Neuronal stem cell (in vitro differentiated cells): ENCODE data around the gene ANTXR2.

Experiments
- DNase-seq: peaks from one replicate; pipeline ENCODE4 v3.0.0-alpha.2; 2013; ENCODE audit warnings: low spot score
- H2AFZ ChIP-seq: one replicate; pipeline ENCODE4 v1.6.1; 2013; ENCODE audit warnings: mild to moderate bottlenecking, low read length, inconsistent platforms
- H2AK5ac ChIP-seq: 2 replicates; pipeline ENCODE4 v1.6.1; 2013; ENCODE audit warnings: low read depth, mild to moderate bottlenecking, inconsistent platforms, low read length, moderate library complexity, mixed read lengths
- H2BK120ac ChIP-seq: 2 replicates; pipeline ENCODE4 v1.6.1; 2013; ENCODE audit warnings: low read depth, mild to moderate bottlenecking, inconsistent platforms, low read length, moderate library complexity, mixed read lengths
- H2BK12ac ChIP-seq: one replicate; pipeline ENCODE4 v1.6.1; 2013; ENCODE audit warnings: low read length, inconsistent platforms
- H2BK15ac ChIP-seq: 2 replicates; pipeline ENCODE4 v1.6.1; 2013; ENCODE audit warnings: mild to moderate bottlenecking, low read length, inconsistent platforms, mixed read lengths
- H2BK5ac ChIP-seq: one replicate; pipeline ENCODE4 v1.6.1; 2013; ENCODE audit warnings: inconsistent platforms, mild to moderate bottlenecking, low read length, moderate library complexity
- H3K14ac ChIP-seq: one replicate; pipeline ENCODE4 v1.6.1; 2013; ENCODE audit warnings: low read length, inconsistent platforms
- H3K18ac ChIP-seq: 2 replicates; pipeline ENCODE4 v1.6.1; 2013; ENCODE audit warnings: low read length, inconsistent platforms
- H3K23ac ChIP-seq: 2 replicates; pipeline ENCODE4 v1.6.1; 2013; ENCODE audit warnings: low read depth, mild to moderate bottlenecking, mixed read lengths, low read length, inconsistent platforms; ENCODE audit not compliant: poor library complexity
- H3K27ac ChIP-seq: replicated peaks from 3 replicates; pipeline ENCODE4 v1.5.1; 2013; ENCODE audit warnings: low read length, inconsistent platforms
- H3K27me3 ChIP-seq, 3 experiments: 2 replicates each; pipeline ENCODE4 v1.6.1; 2013; ENCODE audit warnings: low read length in 3 of 3, mild to moderate bottlenecking in 2 of 3, inconsistent platforms in 1 of 3, low read depth in 1 of 3, mixed read lengths in 1 of 3, moderate library complexity in 1 of 3; ENCODE audit not compliant: control insufficient read depth in 3 of 3, insufficient read depth in 3 of 3
- H3K36me3 ChIP-seq, 2 donors: replicated peaks in 1 of 2; 2 replicates each; pipeline ENCODE4 v1.6.1; 2013; ENCODE audit warnings: low read length in 2 of 2; ENCODE audit not compliant: control insufficient read depth in 2 of 2, insufficient read depth in 2 of 2
- H3K4ac ChIP-seq: 2 replicates; pipeline ENCODE4 v1.6.1; 2013; ENCODE audit warnings: inconsistent platforms, mild to moderate bottlenecking, low read length, moderate library complexity
- H3K4me1 ChIP-seq, 2 donors: 1 replicate in 1 of 2; 2 replicates in 1 of 2; pipeline ENCODE4 v1.6.1; 2013; ENCODE audit warnings: low read length in 2 of 2, low read depth in 1 of 2; ENCODE audit not compliant: control insufficient read depth in 2 of 2, insufficient read depth in 1 of 2
- H3K4me2 ChIP-seq: one replicate; pipeline ENCODE4 v1.6.1; 2013; ENCODE audit warnings: mild to moderate bottlenecking, low read length, inconsistent platforms; ENCODE audit not compliant: insufficient read depth, poor library complexity, severe bottlenecking
- H3K4me3 ChIP-seq, 2 donors: 2 replicates each; pipeline ENCODE4 v1.5.1; 2013; ENCODE audit warnings: low read length in 2 of 2, mild to moderate bottlenecking in 2 of 2, inconsistent platforms in 1 of 2, moderate library complexity in 1 of 2
- H3K79me1 ChIP-seq: one replicate; pipeline ENCODE4 v1.6.1; 2013; ENCODE audit warnings: low read depth, mild to moderate bottlenecking, inconsistent platforms, low read length, moderate library complexity
- H3K9ac ChIP-seq: one replicate; pipeline ENCODE4 v1.6.1; 2013; ENCODE audit warnings: mild to moderate bottlenecking, low read depth, low read length, inconsistent platforms; ENCODE audit not compliant: poor library complexity
- H3K9me3 ChIP-seq, 2 donors: replicated peaks in 1 of 2; 2 replicates each; pipeline versions ENCODE3 to v1.6.1; 2013; ENCODE audit warnings: low read length in 2 of 2, mild to moderate bottlenecking in 2 of 2, inconsistent platforms in 1 of 2, low read depth in 1 of 2, mixed read lengths in 1 of 2, moderate library complexity in 1 of 2; ENCODE audit not compliant: control insufficient read depth in 2 of 2, insufficient read depth in 1 of 2
- H4K8ac ChIP-seq: one replicate; pipeline ENCODE4 v1.6.1; 2013; ENCODE audit warnings: low read depth, mild to moderate bottlenecking, inconsistent platforms, low read length, moderate library complexity
- H4K91ac ChIP-seq: one replicate; pipeline ENCODE4 v1.6.1; 2013; ENCODE audit warnings: low read length, low read depth, mild to moderate bottlenecking, inconsistent platforms; ENCODE audit not compliant: poor library complexity
- WGBS, 2 donors: extraction: QIAGEN DNeasy Blood & Tissue Kit; methylation state at CpG; one replicate each; pipeline ENCODE4 v1.1.7; 2013; ENCODE audit warnings: missing lambda C conversion rate in 2 of 2, mixed read lengths in 1 of 2; ENCODE audit not compliant: insufficient read length in 2 of 2, insufficient replicate concordance in 1 of 2; ENCODE audit errors: extremely low coverage in 2 of 2; 5-methylcytosine and 5-hydroxymethylcytosine counted together

Gene ANTXR2

DNA sequence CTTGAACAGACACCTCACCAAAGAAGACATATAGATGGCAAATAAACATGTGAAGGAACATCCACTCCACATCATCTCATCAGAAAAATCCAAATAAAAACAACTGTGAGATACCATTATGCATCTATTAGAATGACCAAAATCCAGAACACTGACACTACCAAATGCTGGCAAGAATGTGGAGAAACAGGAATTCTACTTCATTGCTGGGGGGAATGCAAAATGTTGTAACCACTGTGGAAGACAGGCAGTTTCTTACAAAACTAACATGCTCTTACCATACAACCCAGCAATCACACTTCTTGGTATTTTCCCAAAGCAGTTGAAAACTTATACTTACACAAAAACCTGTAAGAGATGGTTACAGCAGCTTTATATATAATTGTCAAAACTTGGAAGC lies 38.2 kb upstream of the ANTXR2 start:
- Histone ChIP-seq H2BK12ac (no peak overlapping the region), H3K14ac (no peak overlapping the region), H3K18ac (no peak overlapping the region), H3K4me3 (no peak overlapping the region), H3K9ac (no peak overlapping the region), H3K23ac (no peak overlapping the region), H2BK120ac (no peak overlapping the region), H2AFZ (no peak overlapping the region), H3K4ac (no peak overlapping the region), H3K27ac (no peak overlapping the region), H3K4me2 (no peak overlapping the region), H2BK15ac (no peak overlapping the region), H4K8ac (no peak overlapping the region), H2BK5ac (no peak overlapping the region), H3K79me1 (no peaks in the 10 kb centered on the region), H3K36me3 (no peaks in the 10 kb centered on the region), H2AK5ac (no peak overlapping the region), H3K4me1 (no peaks in the 10 kb centered on the region), H3K27me3 (no peaks in the 10 kb centered on the region), H4K91ac (no peak overlapping the region), H3K9me3 (no peaks in the 10 kb centered on the region)
- DNase-seq, result no peak

DNA sequence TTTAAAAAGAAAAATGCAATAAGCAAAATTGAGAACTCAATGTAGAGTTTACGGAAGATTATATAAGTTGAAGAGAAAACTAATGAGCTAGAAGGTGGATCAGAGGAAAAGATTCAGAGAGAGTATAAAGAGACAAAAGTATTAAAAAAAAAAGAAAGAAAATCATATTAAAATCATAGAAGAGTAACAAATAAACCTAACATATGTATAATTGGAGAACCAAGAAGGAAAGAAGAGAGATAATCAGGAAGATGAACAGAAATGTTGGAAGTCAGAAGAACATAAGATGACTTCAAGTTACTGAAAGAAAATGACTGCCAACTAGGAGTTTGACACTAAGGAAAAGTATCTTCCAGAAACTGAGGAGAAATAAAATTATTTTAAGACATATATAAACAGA lies 34.3 kb upstream of the ANTXR2 start:
- no peaks in the 10 kb centered on the region for H3K9me3 ChIP-seq
- H2BK120ac ChIP-seq, result no peak overlapping the region
- H3K36me3 ChIP-seq, result no peaks in the 10 kb centered on the region
- no peak overlapping the region for H4K91ac ChIP-seq
- no peak overlapping the region for H2BK12ac ChIP-seq
- H3K4me2 ChIP-seq, result no peak overlapping the region
- no peaks in the 10 kb centered on the region for H3K4me1 ChIP-seq
- no peak overlapping the region for H3K23ac ChIP-seq
- no peak overlapping the region for H3K18ac ChIP-seq
- no peak overlapping the region for H3K14ac ChIP-seq
- no peak overlapping the region for H3K27ac ChIP-seq
- no peak overlapping the region for H3K4ac ChIP-seq
- no peak overlapping the region for H4K8ac ChIP-seq
- no peak overlapping the region for H2BK5ac ChIP-seq
- H3K79me1 ChIP-seq, result no peaks in the 10 kb centered on the region
- H3K27me3 ChIP-seq, result no peaks in the 10 kb centered on the region
- H3K9ac ChIP-seq, result no peak overlapping the region
- no peak overlapping the region for H3K4me3 ChIP-seq
- H2AK5ac ChIP-seq, result no peak overlapping the region
- WGBS, 2 donors, result 100% methylated on average over 1 of the region's 1 CpG; no CpG with 5 or more reads in 1 of the 2 donors
- H2BK15ac ChIP-seq, result no peak overlapping the region
- DNase-seq, result no peak
- H2AFZ ChIP-seq, result no peak overlapping the region

GRCh38 chr4:80104927-80105326 lies 31.9 kb upstream of the ANTXR2 start:
- WGBS, 2 donors, result no CpG with 5 or more reads among the region's 1 CpG
- Histone ChIP-seq H3K18ac (no peak overlapping the region), H2BK120ac (no peak overlapping the region), H3K36me3 (no peaks in the 10 kb centered on the region), H2AFZ (no peak overlapping the region), H2BK12ac (no peak overlapping the region), H3K79me1 (no peaks in the 10 kb centered on the region), H2BK15ac (no peak overlapping the region), H3K9ac (no peak overlapping the region), H3K9me3 (no peaks in the 10 kb centered on the region), H3K4me1 (no peaks in the 10 kb centered on the region), H2AK5ac (no peak overlapping the region), H3K27me3 (no peaks in the 10 kb centered on the region), H4K91ac (no peak overlapping the region), H3K14ac (no peak overlapping the region), H3K27ac (no peak overlapping the region), H3K4me3 (no peak overlapping the region), H2BK5ac (no peak overlapping the region), H3K4me2 (no peak overlapping the region), H3K23ac (no peak overlapping the region), H4K8ac (no peak overlapping the region), H3K4ac (no peak overlapping the region)
- DNase-seq, result no peak

GRCh38 chr4:80103629-80104028 lies 30.6 kb upstream of the ANTXR2 start:
- Histone ChIP-seq H3K9ac (no peak overlapping the region), H3K23ac (no peak overlapping the region), H3K14ac (no peak overlapping the region), H3K4ac (no peak overlapping the region), H3K27ac (no peak overlapping the region), H3K36me3 (no peaks in the 10 kb centered on the region), H3K9me3 (no peaks in the 10 kb centered on the region), H3K79me1 (no peaks in the 10 kb centered on the region), H2BK5ac (no peak overlapping the region), H3K4me2 (no peak overlapping the region), H3K4me3 (no peak overlapping the region), H2AK5ac (no peak overlapping the region), H4K8ac (no peak overlapping the region), H3K4me1 (no peaks in the 10 kb centered on the region), H2BK12ac (no peak overlapping the region), H3K18ac (no peak overlapping the region), H2BK120ac (no peak overlapping the region), H4K91ac (no peak overlapping the region), H2BK15ac (no peak overlapping the region), H2AFZ (no peak overlapping the region), H3K27me3 (no peaks in the 10 kb centered on the region)
- no CpG with 5 or more reads among the region's 2 CpGs for WGBS, 2 donors
- DNase-seq, result no peak
